OCI-LY3 (cell line): Measurements from ENCODE around the gene EIF6.

ENCODE experiments used
- H2AFZ ChIP-seq: fragments of 200-600, 300-600 bp; shearing (Covaris generic); 2 replicates; pipeline ENCODE4 v1.6.0; 2014; ENCODE audit warnings: antibody characterized with exemption, low read depth, low read length
- H3K27ac ChIP-seq: fragments of 200-600, 300-600 bp; sonication (generic); 2 replicates; pipeline ENCODE4 v1.5.1; 2014; ENCODE audit warnings: mild to moderate bottlenecking, low read length, moderate library complexity, mixed read lengths
- H3K27me3 ChIP-seq: fragments of 200-600, 300-600 bp; sonication (generic); 2 replicates; pipeline ENCODE4 v1.6.1; 2014; ENCODE audit warnings: low read depth, low read length, mixed read lengths
- H3K36me3 ChIP-seq: fragments of 200-600, 300-600 bp; sonication (generic); replicated peaks from 2 replicates; pipeline ENCODE3; 2014; ENCODE audit warnings: low read depth, low read length, mixed read lengths
- H3K4me1 ChIP-seq: fragments of 300-600, 200-600 bp; sonication (generic); 2 replicates; pipeline ENCODE4 v1.6.1; 2014; ENCODE audit warnings: low read length, mixed read lengths
- H3K4me2 ChIP-seq: fragments of 200-600, 300-600 bp; sonication (generic); 2 replicates; pipeline ENCODE4 v1.6.1; 2014; ENCODE audit warnings: low read length, mixed read lengths
- H3K4me3 ChIP-seq: fragments of 300-600, 200-600 bp; sonication (generic); 2 replicates; pipeline ENCODE4 v1.5.1; 2014; ENCODE audit warnings: antibody characterized with exemption, mild to moderate bottlenecking, low read length, moderate library complexity
- H3K79me2 ChIP-seq: fragments of 300-600, 200-600 bp; shearing (Covaris generic); 2 replicates; pipeline ENCODE4 v1.6.1; 2014; ENCODE audit warnings: mild to moderate bottlenecking, low read length, mixed read lengths
- H3K9ac ChIP-seq: fragments of 300-600, 200-600 bp; shearing (Covaris generic); 2 replicates; pipeline ENCODE4 v1.6.0; 2014; ENCODE audit warnings: mild to moderate bottlenecking, low read length, moderate library complexity
- H3K9me3 ChIP-seq: fragments of 200-600, 300-600 bp; shearing (Covaris generic); 2 replicates; pipeline ENCODE4 v1.6.1; 2014; ENCODE audit warnings: low read length, mixed read lengths; ENCODE audit not compliant: insufficient read depth
- H4K20me1 ChIP-seq: fragments of 200-600, 300-600 bp; sonication (generic); 2 replicates; pipeline ENCODE4 v1.6.1; 2016; ENCODE audit warnings: low read length, mixed read lengths; ENCODE audit not compliant: insufficient read depth
- EZH2phosphoT487 ChIP-seq: fragments of 200-600 bp; shearing (Covaris generic); IDR thresholded peaks from 2 replicates; pipeline ENCODE4 v1.6.1; 2018; ENCODE audit warnings: antibody characterized with exemption, mixed run types, low read depth
- TF ChIP-seq, protein P1 (sequence below): fragments of 200-600, 300-600 bp; sonication (generic); IDR thresholded peaks from 2 replicates; pipeline ENCODE4 v1.5.1; 2014; ENCODE audit warnings: antibody characterized with exemption, low read length, low read depth

Gene EIF6

DNA sequence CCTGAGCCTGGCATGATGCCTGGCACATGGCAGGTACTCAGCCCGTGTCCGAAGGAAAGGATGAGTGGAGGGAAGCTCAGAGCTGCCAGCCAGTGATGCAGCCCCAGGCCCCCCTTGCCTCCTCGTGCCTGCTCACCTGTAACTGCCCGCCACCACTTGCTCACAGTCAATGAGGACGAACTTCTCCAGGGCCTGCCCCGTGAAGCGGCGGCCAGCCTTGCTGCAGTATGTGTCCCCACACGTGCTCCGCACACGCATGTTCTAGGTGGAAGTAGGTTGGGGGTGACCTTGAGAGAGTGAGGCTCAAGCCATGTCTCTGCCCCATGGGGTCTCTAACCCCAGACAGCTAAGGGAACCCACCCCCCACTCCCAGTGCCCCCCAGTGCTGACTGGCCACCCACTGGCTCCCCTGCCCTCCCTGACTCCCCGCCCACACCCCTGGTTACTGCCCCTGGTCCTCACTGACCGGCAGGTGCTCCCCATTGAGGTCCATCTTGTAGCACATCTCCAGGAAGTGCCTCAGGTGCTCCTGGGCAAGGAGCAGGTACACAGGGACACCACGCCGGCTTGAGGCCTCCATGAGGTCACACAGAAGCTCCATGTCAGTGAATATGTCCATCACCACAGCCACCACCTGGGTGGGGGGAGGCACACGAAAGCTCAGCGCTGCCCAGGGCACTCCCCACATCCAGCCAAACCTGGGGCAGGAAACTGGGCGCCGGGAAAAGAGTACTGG is 3.9 kb upstream of the EIF6 start:
- H3K9me3 ChIP-seq: no peaks in the 10 kb centered on the region
- TF ChIP-seq, protein P1, sequence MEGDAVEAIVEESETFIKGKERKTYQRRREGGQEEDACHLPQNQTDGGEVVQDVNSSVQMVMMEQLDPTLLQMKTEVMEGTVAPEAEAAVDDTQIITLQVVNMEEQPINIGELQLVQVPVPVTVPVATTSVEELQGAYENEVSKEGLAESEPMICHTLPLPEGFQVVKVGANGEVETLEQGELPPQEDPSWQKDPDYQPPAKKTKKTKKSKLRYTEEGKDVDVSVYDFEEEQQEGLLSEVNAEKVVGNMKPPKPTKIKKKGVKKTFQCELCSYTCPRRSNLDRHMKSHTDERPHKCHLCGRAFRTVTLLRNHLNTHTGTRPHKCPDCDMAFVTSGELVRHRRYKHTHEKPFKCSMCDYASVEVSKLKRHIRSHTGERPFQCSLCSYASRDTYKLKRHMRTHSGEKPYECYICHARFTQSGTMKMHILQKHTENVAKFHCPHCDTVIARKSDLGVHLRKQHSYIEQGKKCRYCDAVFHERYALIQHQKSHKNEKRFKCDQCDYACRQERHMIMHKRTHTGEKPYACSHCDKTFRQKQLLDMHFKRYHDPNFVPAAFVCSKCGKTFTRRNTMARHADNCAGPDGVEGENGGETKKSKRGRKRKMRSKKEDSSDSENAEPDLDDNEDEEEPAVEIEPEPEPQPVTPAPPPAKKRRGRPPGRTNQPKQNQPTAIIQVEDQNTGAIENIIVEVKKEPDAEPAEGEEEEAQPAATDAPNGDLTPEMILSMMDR: no peak
- H3K4me2 ChIP-seq: no peak overlapping the region

GRCh38 chr20:35287509-35288324 is 3.1 kb upstream of the EIF6 start:
- no peak for TF ChIP-seq EZH2phosphoT487
- TF ChIP-seq, protein P1: no peak
- Histone ChIP-seq H3K9me3 (no peaks in the 10 kb centered on the region), H2AFZ (no peak overlapping the region), H3K27me3 (no peaks in the 10 kb centered on the region), H4K20me1 (no peaks in the 10 kb centered on the region), H3K36me3 (no peaks in the 10 kb centered on the region), H3K79me2 (peaks cover 19% of the 10 kb centered on the region), H3K27ac (no peak overlapping the region), H3K9ac (no peak overlapping the region), H3K4me1 (peaks cover 13% of the 10 kb centered on the region), H3K4me3 (no peak overlapping the region), H3K4me2 (no peak overlapping the region)

More for the DNA sequence above, 3.9 kb upstream of the EIF6 start:
- H3K79me2 ChIP-seq: peaks cover 11% of the 10 kb centered on the region
- no peaks in the 10 kb centered on the region for H4K20me1 ChIP-seq
- no peaks in the 10 kb centered on the region for H3K36me3 ChIP-seq
- no peak overlapping the region for H3K27ac ChIP-seq
- no peak overlapping the region for H3K4me3 ChIP-seq
- no peak overlapping the region for H2AFZ ChIP-seq
- H3K27me3 ChIP-seq: no peaks in the 10 kb centered on the region
- H3K9ac ChIP-seq: no peak overlapping the region
- peaks cover 10% of the 10 kb centered on the region for H3K4me1 ChIP-seq

GRCh38 chr20:35286899-35287508 is 2.4 kb upstream of the EIF6 start:
- TF ChIP-seq, protein P1: no peak
- TF ChIP-seq EZH2phosphoT487: no peak
- H3K9me3 ChIP-seq: no peaks in the 10 kb centered on the region
- H3K4me1 ChIP-seq: peaks cover 13% of the 10 kb centered on the region
- H4K20me1 ChIP-seq: no peaks in the 10 kb centered on the region
- no peak overlapping the region for H3K27ac ChIP-seq
- H3K9ac ChIP-seq: no peak overlapping the region
- no peak overlapping the region for H3K4me2 ChIP-seq
- H3K4me3 ChIP-seq: no peak overlapping the region
- no peak overlapping the region for H2AFZ ChIP-seq
- H3K79me2 ChIP-seq: peaks cover 26% of the 10 kb centered on the region
- H3K27me3 ChIP-seq: no peaks in the 10 kb centered on the region
- peaks cover 4% of the 10 kb centered on the region for H3K36me3 ChIP-seq
